Upper lobe of right lung (tissue), 1 donor: ENCODE measurements around the gene SLC29A3. TPM values are rescaled to one million over a fixed set of nuclear protein-coding genes. Genes with fewer than 3 reads are reported as not detected.

Experiments used
- ATAC-seq: fragments of 200-7000 bp; cut with Tn5 transposase; one replicate; pipeline ENCODE4 v1.9.1; 2020; ENCODE audit warnings: mild to moderate bottlenecking, moderate library complexity
- DNase-seq: peaks from one replicate; pipeline ENCODE4 v3.0.0-alpha.2; 2020
- H3K27ac ChIP-seq: fragments of 200-600 bp; one replicate; pipeline ENCODE4 v1.8.0; 2022
- H3K27me3 ChIP-seq: fragments of 200-600 bp; one replicate; pipeline ENCODE4 v1.8.0; 2022; ENCODE audit warnings: mild to moderate bottlenecking
- H3K36me3 ChIP-seq: fragments of 200-600 bp; one replicate; pipeline ENCODE4 v1.8.0; 2022
- H3K4me1 ChIP-seq: fragments of 200-600 bp; one replicate; pipeline ENCODE4 v1.8.0; 2022
- H3K4me3 ChIP-seq: fragments of 200-600 bp; one replicate; pipeline ENCODE4 v1.8.0; 2022; ENCODE audit warnings: mild to moderate bottlenecking
- H3K9me3 ChIP-seq: fragments of 200-600 bp; one replicate; pipeline ENCODE4 v1.8.0; 2022
- CTCF ChIP-seq: fragments of 200-600 bp; IDR thresholded peaks from one replicate; pipeline ENCODE4 v1.8.0; 2022; ENCODE audit warnings: antibody characterized with exemption
- intact Hi-C: fragments of 100-400 bp; cut with DNase I; formaldehyde crosslinking; loops from one replicate; pipeline ENCODE4 v1.11.0; 2022
- total RNA-seq: library from RNA; stranded (reverse); fragmentation: NEBNext Ultra II Directional; extraction: Animal tissue kit (Norgen Biotek cat#: 25700); gene quantifications from one replicate; pipeline ENCODE4 v1.2.1, GENCODE V29; 2021
- donor health status: DM: no; HTN: yes; CAD: no; lungs with severe emphysema.

Gene SLC29A3
- total RNA-seq, 1 donor from 2014 or later = 14.8 TPM

GRCh38 chr10:71285180-71285545 is 33.9 kb upstream of the SLC29A3 start:
- no peaks in the 10 kb centered on the region for H3K4me1 ChIP-seq
- H3K36me3 ChIP-seq = no peaks in the 10 kb centered on the region
- no peak overlapping the region for H3K4me3 ChIP-seq
- peak; percentile 72 for TF ChIP-seq CTCF
- H3K27me3 ChIP-seq = no peaks in the 10 kb centered on the region
- DNase-seq (no peak), ATAC-seq (peak; percentile 69)
- intact Hi-C loops = loop anchor here (10.0 kb wide), 1 partner anchor 360 kb away; no protein-coding TSS in a partner anchor
- H3K9me3 ChIP-seq = no peaks in the 10 kb centered on the region
- no peak overlapping the region for H3K27ac ChIP-seq

GRCh38 chr10:71285986-71286385 is 33.1 kb upstream of the SLC29A3 start:
- no peaks in the 10 kb centered on the region for H3K36me3 ChIP-seq
- no peak overlapping the region for H3K27ac ChIP-seq
- no peak for DNase-seq
- no peaks in the 10 kb centered on the region for H3K27me3 ChIP-seq
- intact Hi-C loops = loop anchor here (10.0 kb wide), 1 partner anchor 361 kb away; no protein-coding TSS in a partner anchor
- H3K9me3 ChIP-seq = no peaks in the 10 kb centered on the region
- H3K4me1 ChIP-seq = no peaks in the 10 kb centered on the region
- no peak overlapping the region for H3K4me3 ChIP-seq
- no peak for TF ChIP-seq CTCF
- no peak for ATAC-seq

GRCh38 chr10:71286521-71287294 is 32.4 kb upstream of the SLC29A3 start:
- intact Hi-C loops = loop anchor here (10.0 kb wide), 1 partner anchor 362 kb away; no protein-coding TSS in a partner anchor
- Histone ChIP-seq H3K27ac (no peak overlapping the region), H3K9me3 (no peaks in the 10 kb centered on the region), H3K36me3 (no peaks in the 10 kb centered on the region), H3K4me1 (no peaks in the 10 kb centered on the region), H3K4me3 (no peak overlapping the region), H3K27me3 (no peaks in the 10 kb centered on the region)
- DNase-seq (no peak), ATAC-seq (peak; percentile 59)
- no peak for TF ChIP-seq CTCF

GRCh38 chr10:71287456-71287855 is 31.6 kb upstream of the SLC29A3 start:
- intact Hi-C loops = loop anchor here (10.0 kb wide), 1 partner anchor 363 kb away; no protein-coding TSS in a partner anchor
- Histone ChIP-seq H3K27ac (no peak overlapping the region), H3K4me1 (no peaks in the 10 kb centered on the region), H3K9me3 (no peaks in the 10 kb centered on the region), H3K36me3 (no peaks in the 10 kb centered on the region), H3K4me3 (no peak overlapping the region), H3K27me3 (no peaks in the 10 kb centered on the region)
- no peak for TF ChIP-seq CTCF
- DNase-seq (no peak), ATAC-seq (no peak)

GRCh38 chr10:71288461-71288860 is 30.6 kb upstream of the SLC29A3 start:
- DNase-seq = no peak
- H3K4me3 ChIP-seq = no peak overlapping the region
- peaks cover under 1% of the 10 kb centered on the region for H3K4me1 ChIP-seq
- no peaks in the 10 kb centered on the region for H3K9me3 ChIP-seq
- H3K27me3 ChIP-seq = no peaks in the 10 kb centered on the region
- no peaks in the 10 kb centered on the region for H3K36me3 ChIP-seq
- no peak for ATAC-seq
- intact Hi-C loops = loop anchor here (10.0 kb wide), 1 partner anchor 364 kb away; no protein-coding TSS in a partner anchor
- TF ChIP-seq CTCF = no peak
- no peak overlapping the region for H3K27ac ChIP-seq
